Muscle of leg (tissue), 11 donors: Measurements from ENCODE around the gene FAM227B. TPM values are rescaled to one million over a fixed set of nuclear protein-coding genes. Genes with fewer than 3 reads are reported as not detected.
"Not testable (repeated sequence)": the region's sequence is repeated elsewhere in the genome, so short reads cannot be mapped to it uniquely, and the experiment has no call there.

Experiments used
- DNase-seq: peaks from one replicate; pipeline ENCODE4 v3.0.0; 2013
- H3K27ac ChIP-seq: one replicate; pipeline ENCODE4 v1.5.1; 2013; ENCODE audit warnings: mild to moderate bottlenecking, low read length, control low read depth
- H3K27me3 ChIP-seq: one replicate; pipeline ENCODE4 v1.6.1; 2013; ENCODE audit warnings: low read length; ENCODE audit not compliant: control insufficient read depth, insufficient read depth
- H3K36me3 ChIP-seq: one replicate; pipeline ENCODE4 v1.6.1; 2013; ENCODE audit warnings: low read length; ENCODE audit not compliant: control insufficient read depth, insufficient read depth
- H3K4me1 ChIP-seq: one replicate; pipeline ENCODE4 v1.6.1; 2013; ENCODE audit warnings: low read length; ENCODE audit not compliant: control insufficient read depth, insufficient read depth
- H3K4me3 ChIP-seq: one replicate; pipeline ENCODE4 v1.5.1; 2013; ENCODE audit warnings: low read length, control low read depth
- H3K9me3 ChIP-seq: replicated peaks from 2 replicates; pipeline ENCODE4 v1.6.1; 2013; ENCODE audit warnings: low read depth, low read length; ENCODE audit not compliant: control insufficient read depth
- WGBS: methylation state at CpG from one replicate; pipeline ENCODE4 v1.1.5; 2013; ENCODE audit warnings: missing lambda C conversion rate; ENCODE audit not compliant: insufficient coverage; 5-methylcytosine and 5-hydroxymethylcytosine counted together
- polyA plus RNA-seq, 8 donors: library from polyadenylated mRNA; unstranded; fragments of 120-200 nt; gene quantifications; one replicate each; pipeline versions ENCODE4 v1.2.1 to v1.2.3, GENCODE V29; 2013; ENCODE audit warnings: inconsistent platforms in 1 of 8, low replicate concordance in 1 of 8; ENCODE audit not compliant: insufficient read length in 8 of 8, insufficient read depth in 1 of 8
- total RNA-seq: library from RNA; stranded (reverse); fragments of 120-200 nt; gene quantifications from one replicate; pipeline ENCODE4 v1.2.4, GENCODE V29; 2013

FAM227B gene
- total and polyA plus RNA-seq, 9 donors, result 5.9 to 8.4 (median 7.2) TPM

- peaks cover 4% of the 10 kb centered on the region for H3K36me3 ChIP-seq
- no peak overlapping the region for H3K4me3 ChIP-seq
- no peaks in the 10 kb centered on the region for H3K4me1 ChIP-seq
- no peak overlapping the region for H3K27ac ChIP-seq
- no peaks in the 10 kb centered on the region for H3K27me3 ChIP-seq
- peaks cover 13% of the 10 kb centered on the region for H3K9me3 ChIP-seq
- no peak for DNase-seq
- 53% methylated on average over 2 of the region's 3 CpGs for WGBS
These were observed 1.4 kb downstream of the FAM227B start for GRCh38 chr15:49619226-49619625.

- not testable (repeated sequence) for H3K27ac ChIP-seq, H3K4me1 ChIP-seq, H3K4me3 ChIP-seq, H3K36me3 ChIP-seq, DNase-seq, H3K27me3 ChIP-seq
- WGBS, result no CpG with 5 or more reads among the region's 3 CpGs
- peaks cover 11% of the 10 kb centered on the region for H3K9me3 ChIP-seq
These were observed 8.4 kb downstream of the FAM227B start for GRCh38 chr15:49612240-49612639.

DNA sequence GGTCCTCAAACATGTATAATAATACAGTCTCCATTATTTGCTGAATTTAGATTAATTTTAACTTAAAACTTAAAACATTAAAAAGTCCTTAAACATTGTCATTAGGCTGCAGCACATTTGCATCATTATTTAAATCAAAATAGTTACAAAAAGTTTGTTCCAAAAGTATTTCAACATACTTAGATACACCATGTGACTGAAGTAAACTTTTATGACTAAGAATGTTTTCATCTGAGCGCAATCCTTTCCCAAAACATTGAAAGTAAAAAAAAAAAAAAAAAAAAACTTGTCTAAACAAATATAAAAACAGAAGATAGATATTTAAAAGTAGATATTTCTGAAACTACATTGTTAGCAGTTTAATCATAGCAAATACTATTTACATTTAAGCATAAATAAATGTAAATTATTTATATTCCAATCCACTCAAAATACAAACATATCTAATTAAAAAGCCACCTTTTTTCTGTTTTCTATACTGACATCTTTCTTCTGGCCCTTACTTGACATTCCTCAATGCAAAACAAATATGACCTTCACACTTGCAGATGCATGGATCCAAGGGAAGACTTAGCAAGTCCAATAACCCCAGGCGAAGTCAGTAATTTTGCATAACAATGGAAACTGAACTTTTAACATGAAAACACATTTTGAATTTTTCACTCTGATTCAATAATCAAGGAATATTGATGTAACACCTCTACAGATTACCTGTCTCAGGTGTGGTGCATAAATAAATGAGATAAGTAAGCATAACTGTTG lies 10.3 kb downstream of the FAM227B start:
- peaks cover 8% of the 10 kb centered on the region for H3K9me3 ChIP-seq
- H3K27ac ChIP-seq, result no peak overlapping the region
- no CpG with 5 or more reads among the region's 2 CpGs for WGBS
- H3K4me3 ChIP-seq, result no peak overlapping the region
- H3K27me3 ChIP-seq, result no peaks in the 10 kb centered on the region
- no peak for DNase-seq
- peaks cover 6% of the 10 kb centered on the region for H3K36me3 ChIP-seq
- H3K4me1 ChIP-seq, result no peaks in the 10 kb centered on the region

- H3K9me3 ChIP-seq, result peaks cover 14% of the 10 kb centered on the region
- no peaks in the 10 kb centered on the region for H3K4me1 ChIP-seq
- no peaks in the 10 kb centered on the region for H3K27me3 ChIP-seq
- peaks cover 5% of the 10 kb centered on the region for H3K36me3 ChIP-seq
- no peak for DNase-seq
- no peak overlapping the region for H3K27ac ChIP-seq
- no peak overlapping the region for H3K4me3 ChIP-seq
These were observed 14.0 kb downstream of the FAM227B start for GRCh38 chr15:49606594-49606993.

DNA sequence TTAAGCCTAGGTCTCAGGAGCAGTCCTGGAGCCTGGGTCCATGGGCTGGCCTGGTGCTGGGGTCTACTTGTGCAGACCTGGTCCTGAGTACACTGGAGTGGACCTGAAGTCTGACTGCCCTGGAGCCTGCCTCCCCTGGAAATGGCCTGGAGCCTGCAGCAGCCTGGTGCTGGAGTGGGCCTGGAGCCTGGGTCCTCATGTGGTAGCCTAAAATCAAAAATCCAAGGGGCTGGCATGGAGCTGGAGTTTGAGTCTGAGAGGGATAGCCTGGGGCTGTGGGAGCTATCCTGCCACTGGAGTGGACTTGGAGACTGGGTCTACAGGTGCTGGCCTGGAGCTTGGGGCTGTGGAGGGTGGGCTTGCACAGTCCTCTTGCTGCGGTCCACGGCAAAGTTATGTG lies 15.0 kb downstream of the FAM227B start:
- Histone ChIP-seq H3K9me3 (peaks cover 18% of the 10 kb centered on the region), H3K27ac (no peak overlapping the region), H3K4me3 (no peak overlapping the region), H3K4me1 (no peaks in the 10 kb centered on the region), H3K36me3 (peaks cover 5% of the 10 kb centered on the region), H3K27me3 (no peaks in the 10 kb centered on the region)
- WGBS, result 100% methylated on average over 2 of the region's 2 CpGs
- DNase-seq, result no peak

DNA sequence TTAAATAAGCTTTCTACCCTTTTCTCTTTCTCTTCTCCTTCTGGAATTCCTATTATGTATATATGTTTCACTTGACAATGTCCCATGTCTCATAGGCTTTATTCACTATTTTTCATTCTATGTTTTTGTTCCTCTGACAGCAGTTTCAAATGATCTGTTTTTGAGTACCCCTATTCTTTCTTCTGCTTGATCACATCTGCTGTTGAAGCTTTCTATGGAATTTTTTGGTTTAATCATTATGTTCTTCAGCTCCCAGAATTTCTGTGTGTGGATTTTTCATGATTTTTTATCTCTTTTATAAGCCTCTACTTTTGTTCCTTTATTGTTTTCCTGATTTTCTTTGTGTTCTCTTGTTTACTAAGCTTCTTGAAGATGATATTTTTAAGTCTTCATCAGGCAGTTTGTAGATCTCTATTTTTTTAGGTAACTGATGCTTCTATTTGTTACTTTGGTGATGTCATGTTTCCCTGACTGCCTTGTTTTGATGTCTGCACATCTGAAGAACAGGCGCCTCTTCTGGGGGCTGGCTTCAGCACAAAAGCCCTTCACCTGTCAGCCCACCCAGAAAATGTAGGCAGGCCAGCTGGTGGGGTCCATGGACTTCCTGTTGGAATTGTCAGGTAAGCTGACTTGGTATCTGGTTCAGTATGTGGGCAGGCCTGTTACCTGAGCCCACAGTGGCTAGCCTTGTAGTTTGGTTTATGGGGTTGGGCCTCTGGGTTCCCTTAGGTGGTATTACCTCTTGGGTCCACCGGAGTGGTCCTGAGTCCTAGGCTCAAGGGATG lies 15.8 kb downstream of the FAM227B start:
- Histone ChIP-seq H3K4me1 (no peaks in the 10 kb centered on the region), H3K36me3 (peaks cover 5% of the 10 kb centered on the region), H3K9me3 (peaks cover 24% of the 10 kb centered on the region), H3K4me3 (no peak overlapping the region), H3K27me3 (no peaks in the 10 kb centered on the region), H3K27ac (no peak overlapping the region)
- WGBS, result 86% methylated on average over 2 of the region's 2 CpGs
- no peak for DNase-seq

- not testable (repeated sequence) for H3K36me3 ChIP-seq, H3K27ac ChIP-seq, H3K9me3 ChIP-seq, H3K27me3 ChIP-seq, DNase-seq, H3K4me1 ChIP-seq, H3K4me3 ChIP-seq
- WGBS, result 91% methylated on average over 8 of the region's 12 CpGs
These were observed 27.7 kb downstream of the FAM227B start for GRCh38 chr15:49592829-49593316.

GRCh38 chr15:49589030-49589429 lies 31.6 kb downstream of the FAM227B start:
- Histone ChIP-seq H3K36me3 (no peaks in the 10 kb centered on the region), H3K4me1 (no peaks in the 10 kb centered on the region), H3K4me3 (no peak overlapping the region), H3K27ac (no peak overlapping the region), H3K9me3 (peaks cover 2% of the 10 kb centered on the region), H3K27me3 (no peaks in the 10 kb centered on the region)
- DNase-seq, result no peak

DNA sequence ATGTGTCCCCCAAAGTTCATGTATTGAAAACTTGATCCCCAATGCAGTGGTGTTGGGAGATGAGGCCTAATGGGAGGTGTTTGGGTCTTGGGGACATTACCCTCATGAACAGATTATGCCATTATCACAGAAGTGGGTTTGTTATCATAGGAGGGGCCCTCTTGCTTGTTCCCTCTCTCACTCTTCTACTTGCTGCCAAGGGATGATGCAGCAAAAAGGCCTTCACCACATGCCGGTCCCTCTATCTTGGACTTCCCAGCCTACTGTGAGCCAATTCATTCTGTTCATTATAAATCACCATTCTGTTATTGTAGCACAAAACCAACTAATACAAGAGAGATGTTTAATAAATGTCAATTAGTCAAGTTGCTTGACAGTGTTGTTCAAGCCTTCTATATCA lies 47.2 kb downstream of the FAM227B start:
- no CpG with 5 or more reads among the region's 1 CpG for WGBS
- Histone ChIP-seq H3K4me1 (no peaks in the 10 kb centered on the region), H3K27me3 (no peaks in the 10 kb centered on the region), H3K4me3 (no peak overlapping the region), H3K27ac (no peak overlapping the region), H3K9me3 (peaks cover 2% of the 10 kb centered on the region), H3K36me3 (no peaks in the 10 kb centered on the region)
- no peak for DNase-seq

- DNase-seq, result no peak
- no CpG with 5 or more reads among the region's 1 CpG for WGBS
- Histone ChIP-seq H3K36me3 (no peaks in the 10 kb centered on the region), H3K4me3 (no peak overlapping the region), H3K27me3 (no peaks in the 10 kb centered on the region), H3K9me3 (peaks cover 2% of the 10 kb centered on the region), H3K4me1 (no peaks in the 10 kb centered on the region), H3K27ac (no peak overlapping the region)
These were observed 49.9 kb downstream of the FAM227B start for GRCh38 chr15:49570672-49571071.
